NCI-H1105 treated with DMSO at 0.1 percent for 48 hours (cell line): ENCODE data around the gene SUMO3.

ENCODE experiments used
- DNase-seq: peaks from one replicate; lab custom pipeline; 2025; lab: John Stamatoyannopoulos, UW

Gene SUMO3

DNA sequence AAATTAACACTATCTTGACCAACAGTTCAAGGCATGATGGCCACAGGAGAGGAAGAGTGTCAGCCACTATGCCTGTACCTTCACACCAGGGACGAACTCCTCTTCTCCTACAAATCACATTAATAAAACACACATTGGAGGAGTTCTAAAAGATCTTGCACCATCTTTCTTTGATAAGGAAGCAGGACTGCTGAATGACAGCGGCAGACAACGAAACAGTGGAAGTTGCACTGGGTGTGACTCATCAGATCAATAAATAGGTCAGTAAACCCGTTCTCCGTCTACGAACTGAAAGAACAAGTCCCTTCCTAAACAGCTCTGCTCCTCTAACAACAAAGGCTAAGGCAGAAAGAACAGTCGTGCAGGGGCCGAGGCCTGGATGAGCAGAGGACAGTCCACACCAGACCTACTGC is 39.4 kb downstream of the SUMO3 start:
- DNase-seq = no peak

- no peak for DNase-seq
These were observed 39.8 kb downstream of the SUMO3 start for GRCh38 chr21:44778094-44778493.

GRCh38 chr21:44774972-44775371 is 42.9 kb downstream of the SUMO3 start:
- DNase-seq = no peak

GRCh38 chr21:44773291-44773932 is 44.5 kb downstream of the SUMO3 start:
- DNase-seq = peak; percentile 70

DNA sequence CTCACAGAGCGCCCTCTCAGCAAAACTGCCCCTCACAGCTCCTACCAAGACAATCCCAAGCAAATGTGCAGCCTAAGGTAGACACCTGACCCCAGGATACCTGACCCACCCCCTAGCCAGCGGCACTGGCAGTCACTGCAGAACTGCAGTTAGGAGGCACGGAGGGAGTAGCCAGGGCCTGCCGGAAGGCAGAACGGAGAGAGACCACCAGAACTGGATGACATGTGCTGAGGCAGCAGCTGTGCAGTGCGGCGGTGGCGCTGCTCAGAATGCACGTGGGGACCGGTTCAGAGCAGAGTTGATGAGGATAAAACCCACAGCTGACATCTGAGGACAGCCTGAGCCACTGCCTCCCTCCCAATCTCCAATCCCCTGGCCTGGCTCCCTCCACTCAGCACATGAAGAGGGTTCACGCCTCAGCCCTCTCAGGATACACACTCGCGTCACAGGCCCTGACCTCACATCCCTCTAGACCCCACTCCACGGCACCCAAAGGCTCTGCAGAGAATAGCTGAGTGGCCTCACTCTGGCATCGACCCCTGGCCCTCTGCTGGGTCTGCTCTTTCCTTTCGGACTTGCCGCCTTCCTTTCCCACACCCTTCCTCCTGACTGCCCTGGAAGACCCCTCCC is 45.9 kb downstream of the SUMO3 start:
- DNase-seq = no peak

DNA sequence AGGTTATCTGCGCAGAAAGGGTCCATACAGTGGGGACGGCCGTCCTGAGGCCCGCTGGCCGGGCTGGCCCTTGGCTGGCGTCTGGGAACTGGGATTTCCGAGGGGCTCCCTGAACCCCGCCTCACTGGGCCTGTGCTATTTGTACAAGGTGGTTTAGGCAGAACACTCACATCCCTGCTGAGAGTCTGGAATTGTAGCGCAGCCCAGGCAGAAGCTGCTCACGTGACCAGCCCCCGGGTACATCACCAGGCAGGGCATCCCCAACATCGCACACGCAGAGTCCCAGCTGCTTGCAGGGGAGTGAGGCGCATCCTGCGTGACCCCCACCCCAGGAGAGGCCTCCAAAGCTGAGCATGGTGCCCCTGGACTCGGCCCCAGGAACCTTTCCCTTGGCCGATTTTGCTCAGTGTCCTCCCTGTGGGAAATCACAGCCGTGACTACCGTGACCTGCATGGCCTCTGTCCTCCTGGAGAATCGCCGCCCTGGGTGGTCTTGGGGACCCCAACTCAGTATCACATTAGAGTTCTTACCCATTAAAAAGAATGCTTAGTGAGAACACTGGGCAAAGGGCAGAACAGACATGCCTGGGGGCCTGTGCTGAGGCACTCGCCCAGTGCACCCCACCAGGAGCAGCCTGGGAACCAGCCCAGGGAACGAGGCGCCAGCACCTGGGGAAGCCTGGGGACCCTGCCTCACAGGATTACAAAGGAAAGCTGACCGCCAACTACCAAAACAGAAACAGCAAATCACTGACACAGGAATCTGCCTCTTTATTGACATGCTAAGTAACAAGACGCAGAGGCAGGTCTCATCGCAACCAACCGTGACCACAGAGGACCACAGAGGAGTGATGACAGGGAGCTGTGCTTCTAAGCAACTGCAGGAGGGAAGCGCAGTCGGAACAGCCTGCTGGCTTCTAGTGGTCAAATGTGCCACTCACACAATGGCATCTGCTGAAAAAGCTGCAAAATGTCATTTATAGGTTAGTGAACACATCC is 49.7 kb downstream of the SUMO3 start:
- DNase-seq = no peak

DNA sequence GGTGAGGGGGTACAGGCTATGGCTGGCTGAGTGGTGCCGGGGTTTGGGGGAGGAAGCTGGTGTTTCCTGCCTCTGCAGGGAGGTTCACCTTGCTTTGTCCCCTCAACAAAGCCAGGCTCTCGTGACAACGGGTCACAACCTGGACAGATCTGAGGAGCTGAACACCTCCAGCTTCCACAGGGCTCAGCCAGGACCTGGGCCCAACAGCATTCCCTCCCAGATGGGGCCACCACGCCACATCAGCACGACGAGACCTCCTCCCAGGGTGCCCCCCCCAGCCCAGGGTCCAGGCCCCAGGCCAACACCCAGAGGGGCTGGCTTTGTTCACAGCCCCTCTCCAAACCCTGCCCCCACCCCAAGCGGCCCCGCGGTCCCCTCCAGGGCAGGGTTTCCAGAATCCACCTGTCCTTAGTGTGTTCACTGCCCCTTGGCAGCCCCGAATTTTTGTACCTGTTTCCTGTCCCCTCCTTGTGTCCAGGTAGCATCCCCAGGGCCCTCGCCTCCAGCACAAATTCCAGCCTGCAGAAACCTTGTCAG is 51.0 kb downstream of the SUMO3 start:
- DNase-seq = no peak

DNA sequence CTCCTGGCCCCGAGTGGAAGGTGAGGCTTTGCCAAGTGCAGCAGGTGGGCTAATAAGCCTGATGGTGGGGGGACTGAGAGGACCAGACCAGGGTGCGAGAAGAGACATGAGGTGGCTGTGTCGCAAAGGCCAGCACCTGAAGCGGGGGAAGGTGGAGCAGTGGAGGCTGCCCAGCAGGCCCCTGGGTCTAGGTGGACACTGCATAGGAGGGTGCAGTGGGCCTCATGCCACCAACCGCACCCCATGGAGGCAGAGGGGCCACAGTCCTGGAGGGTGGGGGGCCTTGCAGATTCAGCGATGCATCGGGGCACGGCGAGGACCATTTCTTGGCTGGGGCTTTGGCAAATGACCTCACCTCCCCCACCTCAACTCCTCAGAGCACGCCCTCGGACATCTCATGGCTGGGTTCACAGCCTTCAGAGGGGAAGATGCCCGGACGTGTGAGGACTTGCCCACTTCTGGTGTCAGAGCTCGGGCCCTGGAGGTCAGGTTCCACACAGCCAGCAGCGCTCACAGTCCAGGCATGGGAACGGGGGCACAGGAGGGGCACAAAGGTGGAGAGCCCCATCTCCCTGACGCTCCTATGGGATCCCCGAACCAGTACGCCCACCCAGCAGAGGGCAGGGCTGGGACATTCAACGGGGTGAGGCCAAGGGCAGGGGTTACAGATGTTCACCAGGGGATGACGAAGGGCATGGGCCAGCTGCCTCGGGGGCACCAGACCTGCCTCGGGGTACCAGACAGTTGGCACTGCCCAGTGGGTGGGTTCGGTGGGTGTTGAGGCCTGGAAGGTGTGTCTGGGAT is 51.6 kb downstream of the SUMO3 start:
- no peak for DNase-seq

DNA sequence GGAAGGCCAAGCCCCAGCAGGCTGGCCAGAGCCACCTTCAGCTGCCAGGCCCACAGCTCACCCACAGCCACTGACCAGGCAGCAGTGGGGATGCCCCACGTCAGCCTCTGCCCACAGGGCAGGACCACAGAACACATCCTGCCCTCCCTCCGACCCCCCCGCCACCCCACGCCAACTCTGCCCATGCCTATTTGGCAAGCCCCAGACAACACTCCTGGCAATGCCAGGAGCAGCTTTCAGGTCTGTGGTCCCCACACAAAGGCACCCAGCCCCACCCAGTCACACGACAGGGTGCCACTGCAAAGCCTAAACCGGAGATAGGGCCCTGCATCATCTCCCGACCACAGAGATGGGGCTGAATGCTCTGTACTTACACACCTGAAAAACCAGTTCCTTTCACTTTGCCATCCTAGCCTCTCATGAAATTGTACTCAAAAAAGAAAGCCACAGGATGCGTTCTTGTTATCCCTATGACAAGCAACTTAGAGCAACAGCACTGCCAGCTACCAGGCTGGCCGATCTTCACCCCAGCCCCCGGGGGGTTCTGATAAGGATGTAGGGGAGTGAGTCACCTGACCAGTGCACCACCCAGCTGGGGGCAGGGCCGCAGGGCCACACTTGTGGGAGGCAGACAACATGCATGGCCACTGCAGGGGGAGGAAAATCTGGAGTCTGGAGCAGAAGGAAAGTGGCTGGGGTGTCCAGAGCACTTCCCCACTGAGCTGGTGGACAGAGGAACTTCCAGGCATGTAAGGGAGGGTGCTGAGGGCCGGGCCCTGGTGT is 52.4 kb downstream of the SUMO3 start:
- no peak for DNase-seq

DNA sequence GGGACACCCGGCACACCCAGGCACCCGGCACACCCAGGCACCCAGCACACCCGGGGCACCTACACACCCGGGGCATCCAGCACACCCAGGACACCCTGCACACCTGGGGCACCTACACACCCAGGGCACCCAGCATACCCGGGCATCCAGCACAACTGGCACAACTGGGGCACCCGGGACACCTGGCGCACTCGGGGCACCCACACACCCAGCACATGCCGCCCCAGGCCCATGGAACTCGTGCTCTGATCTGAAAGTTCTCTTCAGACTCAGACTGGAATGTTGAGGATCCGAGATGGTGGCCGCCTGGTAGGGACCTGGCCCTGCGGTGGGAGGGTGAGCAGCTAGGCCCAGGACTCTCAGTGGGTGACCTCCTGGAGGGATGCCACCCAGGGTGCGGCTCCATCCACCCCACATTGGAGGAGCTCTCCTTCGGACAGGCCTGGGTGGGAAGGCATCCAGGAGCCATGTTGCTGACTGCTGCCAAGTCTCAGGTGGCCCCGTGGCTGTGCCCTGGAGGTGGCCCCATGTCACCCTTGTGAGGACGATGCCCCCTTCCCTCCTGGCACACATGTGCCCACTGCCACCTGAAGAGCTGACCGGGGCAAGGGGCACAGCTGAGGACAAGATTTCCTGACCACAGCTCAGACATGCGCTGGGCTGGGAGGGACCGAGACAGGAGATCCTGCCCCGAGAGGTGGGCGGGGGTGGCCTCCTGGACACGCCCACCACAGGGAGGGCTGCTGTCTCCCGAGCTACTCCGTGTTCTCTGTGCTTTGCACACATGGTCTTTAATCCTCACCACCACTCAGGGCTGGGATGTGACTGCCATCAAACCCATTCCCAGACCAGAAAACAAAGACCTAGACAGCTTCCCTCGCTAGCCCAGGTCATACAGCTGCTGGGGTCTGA is 53.3 kb downstream of the SUMO3 start:
- no peak for DNase-seq

DNA sequence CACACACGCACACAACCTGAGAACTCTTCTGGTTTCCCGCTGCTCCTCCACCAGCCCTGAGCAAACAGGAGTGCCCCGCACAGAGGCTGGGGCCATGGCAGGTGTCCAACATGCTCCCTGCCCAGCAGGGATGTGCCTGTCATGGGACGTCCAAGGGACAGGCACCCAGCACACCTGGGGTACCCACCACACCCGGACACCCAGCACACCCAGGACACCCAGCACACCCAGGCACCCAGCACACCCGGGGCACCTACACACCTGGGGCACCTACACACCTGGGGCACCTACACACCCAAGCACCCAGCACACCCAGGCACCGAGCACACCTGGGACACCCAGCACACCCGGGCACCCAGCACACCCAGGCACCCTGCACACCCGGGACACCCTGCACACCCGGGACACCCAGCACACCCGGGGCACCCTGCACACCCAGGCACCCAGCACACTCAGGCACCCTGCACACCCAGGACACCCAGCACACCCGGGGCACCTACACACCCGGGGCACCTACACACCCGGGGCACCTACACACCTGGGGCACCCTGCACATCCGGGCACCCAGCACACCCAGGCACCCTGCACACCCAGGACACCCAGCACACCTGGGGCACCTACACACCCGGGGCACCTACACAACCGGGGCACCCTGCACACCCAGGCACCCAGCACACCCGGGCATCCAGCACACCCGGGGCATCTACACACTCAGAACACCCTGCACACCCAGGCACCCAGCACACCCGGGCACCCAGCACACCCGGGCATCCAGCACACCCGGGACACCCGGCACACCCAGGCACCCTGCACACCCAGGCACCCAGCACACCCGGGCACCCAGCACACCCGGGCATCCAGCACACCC is 54.2 kb downstream of the SUMO3 start:
- DNase-seq = no peak

DNA sequence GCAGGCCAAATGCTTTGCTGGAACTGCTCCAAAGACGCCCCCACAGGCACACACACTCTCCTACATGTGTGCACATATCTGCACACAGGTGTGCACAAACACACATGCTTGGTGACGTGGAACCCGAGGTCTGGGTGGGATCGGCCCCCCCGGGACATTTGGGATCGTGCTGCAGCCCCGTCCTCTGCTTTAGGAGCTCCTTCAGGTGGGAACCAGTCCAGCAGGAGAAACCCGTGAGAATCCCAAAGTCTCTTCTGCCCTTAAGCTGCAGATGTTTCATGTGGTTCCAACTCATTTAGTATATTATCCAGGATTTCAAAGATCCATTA is 54.8 kb downstream of the SUMO3 start:
- DNase-seq = no peak

DNA sequence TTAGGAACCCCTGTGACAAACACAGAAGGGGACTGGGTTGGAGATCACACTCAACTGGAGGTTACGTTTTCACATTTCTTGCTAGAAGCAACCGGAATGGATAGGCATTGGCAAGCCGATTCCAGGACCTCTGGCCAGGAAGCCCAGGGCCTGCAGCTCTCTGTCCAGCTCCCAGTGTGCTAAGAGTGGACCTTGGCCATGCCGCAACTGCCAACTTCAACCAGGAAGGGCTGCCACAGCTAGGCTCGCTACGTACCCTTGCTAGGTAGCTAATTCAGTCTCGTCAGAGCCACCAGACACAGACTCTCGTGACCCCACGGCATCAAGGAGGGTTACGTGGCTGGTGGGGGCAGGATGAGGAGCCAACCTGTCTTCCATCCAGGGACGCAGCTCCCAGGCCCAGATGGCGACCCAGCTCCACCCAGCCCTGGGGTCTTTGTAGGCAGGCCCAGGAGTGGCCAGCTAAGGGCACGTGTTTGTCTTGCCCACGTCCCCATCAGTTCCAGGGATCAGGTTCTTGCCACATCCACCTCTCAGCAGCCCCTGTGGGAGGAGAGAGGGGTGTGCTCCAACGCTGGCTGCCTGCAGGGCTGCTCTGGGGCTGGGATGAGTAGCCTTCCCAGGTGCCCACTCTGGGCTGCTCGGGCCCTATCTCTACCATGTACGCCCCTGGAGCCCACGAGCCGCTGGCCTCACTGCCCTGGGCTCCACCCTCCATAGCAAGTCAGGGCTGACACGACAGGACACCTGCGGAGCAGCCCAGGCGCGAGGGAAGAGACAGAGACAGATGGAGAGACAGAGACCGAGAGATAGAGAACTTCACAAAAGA is 55.4 kb downstream of the SUMO3 start:
- no peak for DNase-seq

- no peak for DNase-seq
These were observed 56.1 kb downstream of the SUMO3 start for GRCh38 chr21:44761747-44762208.

- DNase-seq = peak; percentile 31
These were observed 56.7 kb downstream of the SUMO3 start for GRCh38 chr21:44761011-44761729.

GRCh38 chr21:44760376-44760775 is 57.5 kb downstream of the SUMO3 start:
- DNase-seq = no peak

DNA sequence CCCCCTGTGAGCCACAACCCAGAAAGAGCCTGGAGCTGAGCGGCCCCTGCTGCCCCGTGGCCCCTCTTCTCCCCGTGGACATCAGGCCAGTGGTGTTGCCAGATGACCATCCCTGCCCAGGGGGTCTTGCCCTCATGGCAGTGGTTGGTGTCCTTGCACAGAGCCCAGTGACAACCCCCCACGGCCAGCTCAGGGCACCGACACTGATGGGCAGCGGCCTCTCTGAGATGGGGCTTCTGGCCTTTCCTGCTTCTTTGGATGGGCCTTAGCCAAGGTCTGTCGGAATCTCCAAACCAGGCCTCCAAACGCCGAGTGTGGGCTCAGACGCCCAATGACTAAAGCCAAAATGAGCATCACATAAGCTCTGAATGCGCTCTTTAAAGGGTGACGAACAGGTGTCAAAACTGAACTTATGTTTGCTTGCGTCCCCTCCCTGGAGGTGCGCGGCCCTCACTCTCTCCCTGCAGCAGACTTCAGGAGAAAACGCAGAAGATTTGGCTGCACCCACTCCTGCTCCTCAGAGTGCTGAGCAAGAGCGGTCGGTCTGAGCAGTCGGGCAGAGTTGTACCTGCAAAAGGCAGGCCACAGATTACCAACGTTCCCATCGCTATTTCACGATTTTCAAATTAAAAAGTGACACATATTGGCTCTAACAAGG is 58.1 kb downstream of the SUMO3 start:
- no peak for DNase-seq
